HepG2 (cell line): Measurements from ENCODE around the gene PLD2. TPM values are rescaled to one million over a fixed set of nuclear protein-coding genes. Genes with fewer than 3 reads are reported as not detected.

ENCODE experiments used
- ELF1 ChIP-seq: sonication (generic); formaldehyde crosslinking; IDR thresholded peaks from 2 replicates; pipeline ENCODE4 v1.4.0; 2020; ENCODE audit warnings: missing genetic modification reagents
- HNF4G ChIP-seq, 2 experiments: sonication (generic) in 1 of 2; formaldehyde crosslinking in 1 of 2; IDR thresholded peaks; 2 replicates each; pipeline versions ENCODE4 v1.4.0 to v1.6.1; 2011 to 2020; ENCODE audit warnings: borderline replicate concordance in 2 of 2, low read depth in 2 of 2, mild to moderate bottlenecking in 2 of 2, low read length in 1 of 2, missing genetic modification reagents in 1 of 2, moderate library complexity in 1 of 2
- IKZF1 ChIP-seq: fragments of 450-650 bp; IDR thresholded peaks from 2 replicates; pipeline ENCODE4 v1.7.1; 2016
- LCORL ChIP-seq, 2 experiments: fragments of 450-650 bp in 1 of 2; sonication (generic) in 1 of 2; formaldehyde crosslinking in 1 of 2; IDR thresholded peaks; 2 replicates each; pipeline versions ENCODE4 v1.5.0 to v1.6.1; 2017 to 2020; ENCODE audit warnings: antibody characterized with exemption in 1 of 2, missing genetic modification reagents in 1 of 2
- MED1 ChIP-seq: sonication (generic); formaldehyde crosslinking; IDR thresholded peaks from 2 replicates; pipeline ENCODE4 v1.4.0; 2020; ENCODE audit warnings: missing genetic modification reagents
- SAFB2 ChIP-seq: sonication (generic); formaldehyde crosslinking; IDR thresholded peaks from 2 replicates; pipeline ENCODE4 v1.5.1; 2020; ENCODE audit warnings: missing genetic modification reagents, low read depth, mild to moderate bottlenecking, borderline replicate concordance
- TOPORS ChIP-seq: sonication (generic); formaldehyde crosslinking; IDR thresholded peaks from 2 replicates; pipeline ENCODE4 v1.8.0; 2023; ENCODE audit warnings: mild to moderate bottlenecking, missing genetic modification reagents
- ZBTB8A ChIP-seq: sonication (generic); formaldehyde crosslinking; IDR thresholded peaks from 2 replicates; pipeline ENCODE4 v1.4.0; 2020; ENCODE audit warnings: mild to moderate bottlenecking, low read depth, missing genetic modification reagents, borderline replicate concordance
- ZFP36L1 ChIP-seq: sonication (generic); formaldehyde crosslinking; IDR thresholded peaks from 2 replicates; pipeline ENCODE4 v1.8.0; 2022; ENCODE audit warnings: mild to moderate bottlenecking, missing genetic modification reagents, moderate library complexity
- ZFP90 ChIP-seq: sonication (generic); formaldehyde crosslinking; IDR thresholded peaks from 2 replicates; pipeline ENCODE4 v1.8.0; 2022; ENCODE audit warnings: missing genetic modification reagents, mild to moderate bottlenecking, inconsistent platforms, borderline replicate concordance
- ZNF501 ChIP-seq: sonication (generic); formaldehyde crosslinking; IDR thresholded peaks from 2 replicates; pipeline ENCODE4 v1.5.1; 2020; ENCODE audit warnings: mild to moderate bottlenecking, moderate library complexity, missing genetic modification reagents
- polyA plus RNA-seq, 8 experiments: library from polyadenylated mRNA; depleted of rRNA in 3 of 8; stranded (reverse) in 7 of 8; unstranded in 1 of 8; fragments of >200 nt; fragmentation: Illumina TruSeq in 4 of 8; extraction: Trizol in 4 of 8; gene quantifications; 2 replicates each; pipeline versions ENCODE4 v1.2.1 to v1.2.3, GENCODE V29; 2011 to 2016; ENCODE audit warnings: low read depth in 4 of 8, missing spikeins in 1 of 8, mixed read lengths in 1 of 8; ENCODE audit not compliant: insufficient read depth in 1 of 8
- total RNA-seq, 5 experiments: library from RNA; depleted of rRNA; stranded (reverse); fragments of >200 nt; fragmentation: Illumina TruSeq; extraction: Trizol; gene quantifications; 2 replicates each; pipeline ENCODE4 v1.2.3, GENCODE V29; 2016; ENCODE audit warnings: low read depth in 1 of 5
- TF ChIP-seq, protein P1 (sequence below): sonication (generic); formaldehyde crosslinking; IDR thresholded peaks from 2 replicates; pipeline ENCODE4 v1.4.0; 2020; ENCODE audit warnings: mild to moderate bottlenecking, missing genetic modification reagents
- TF ChIP-seq, protein P2 (sequence below): sonication (generic); formaldehyde crosslinking; IDR thresholded peaks from 2 replicates; pipeline ENCODE4 v1.4.0; 2020; ENCODE audit warnings: mild to moderate bottlenecking, low read depth, missing genetic modification reagents
- TF ChIP-seq, protein P3 (sequence below): IDR thresholded peaks from 2 replicates; pipeline ENCODE4 v1.6.1; 2012; ENCODE audit warnings: inconsistent platforms
- TF ChIP-seq, protein P4 (sequence below): fragments of 450-650 bp; IDR thresholded peaks from 2 replicates; pipeline ENCODE4 v1.6.1; 2016
- TF ChIP-seq, protein P5 (sequence below): sonication (generic); formaldehyde crosslinking; IDR thresholded peaks from 2 replicates; pipeline ENCODE4 v1.5.1; 2020; ENCODE audit warnings: missing genetic modification reagents, mild to moderate bottlenecking, borderline replicate concordance
- TF ChIP-seq, protein P6 (sequence below): sonication (generic); formaldehyde crosslinking; IDR thresholded peaks from 2 replicates; pipeline ENCODE4 v1.4.0; 2020; ENCODE audit warnings: missing genetic modification reagents

Gene PLD2
- total and polyA plus RNA-seq, 2 of the 13 experiments (the other 11 are each of a cell fraction or from before 2014, with no cell fraction given) = 13.4 to 29.7 TPM

DNA sequence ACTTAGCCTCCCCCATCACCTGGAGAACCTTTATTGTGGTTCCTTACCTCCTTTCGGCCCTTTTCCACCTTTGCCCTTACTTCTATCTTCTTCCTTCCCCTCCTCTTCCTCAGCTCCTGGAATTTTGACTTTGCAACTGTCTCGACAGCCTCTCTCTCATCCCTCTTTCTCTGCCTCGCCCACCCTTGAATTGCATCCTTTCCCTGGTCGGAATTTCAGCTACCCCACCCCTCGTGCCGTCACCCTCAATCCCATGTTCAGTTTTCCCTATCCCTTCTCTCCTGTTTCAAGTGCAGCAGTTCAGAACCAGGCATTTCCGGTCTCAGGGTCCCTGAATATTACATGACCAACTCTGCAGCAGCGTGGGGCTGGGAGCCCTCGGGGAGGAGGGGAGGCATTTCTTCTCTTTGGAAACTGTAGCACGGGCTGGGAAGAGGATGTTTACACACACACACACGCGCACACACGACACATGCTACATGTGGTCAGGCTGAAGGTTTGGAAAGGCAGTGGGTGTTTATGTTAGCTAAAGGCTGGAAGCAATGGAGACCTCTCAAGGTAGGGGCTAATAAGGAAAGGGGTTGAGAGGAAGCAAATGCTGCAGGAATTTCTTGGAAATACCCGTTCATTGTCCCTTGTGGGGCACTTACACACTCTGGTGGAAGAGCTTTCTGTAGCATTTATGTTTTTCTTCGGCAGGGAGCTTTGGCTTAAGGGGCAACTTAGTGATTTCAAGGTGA is 27.2 kb downstream of the PLD2 start (continued):
- TF ChIP-seq, protein P1, sequence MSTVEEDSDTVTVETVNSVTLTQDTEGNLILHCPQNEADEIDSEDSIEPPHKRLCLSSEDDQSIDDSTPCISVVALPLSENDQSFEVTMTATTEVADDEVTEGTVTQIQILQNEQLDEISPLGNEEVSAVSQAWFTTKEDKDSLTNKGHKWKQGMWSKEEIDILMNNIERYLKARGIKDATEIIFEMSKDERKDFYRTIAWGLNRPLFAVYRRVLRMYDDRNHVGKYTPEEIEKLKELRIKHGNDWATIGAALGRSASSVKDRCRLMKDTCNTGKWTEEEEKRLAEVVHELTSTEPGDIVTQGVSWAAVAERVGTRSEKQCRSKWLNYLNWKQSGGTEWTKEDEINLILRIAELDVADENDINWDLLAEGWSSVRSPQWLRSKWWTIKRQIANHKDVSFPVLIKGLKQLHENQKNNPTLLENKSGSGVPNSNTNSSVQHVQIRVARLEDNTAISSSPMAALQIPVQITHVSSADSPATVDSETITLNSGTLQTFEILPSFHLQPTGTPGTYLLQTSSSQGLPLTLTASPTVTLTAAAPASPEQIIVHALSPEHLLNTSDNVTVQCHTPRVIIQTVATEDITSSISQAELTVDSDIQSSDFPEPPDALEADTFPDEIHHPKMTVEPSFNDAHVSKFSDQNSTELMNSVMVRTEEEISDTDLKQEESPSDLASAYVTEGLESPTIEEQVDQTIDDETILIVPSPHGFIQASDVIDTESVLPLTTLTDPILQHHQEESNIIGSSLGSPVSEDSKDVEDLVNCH (CRISPR knock-in tag) = 0 out of 2 replicates have a peak, but pooled peaks have one; percentile 6
- TF ChIP-seq, protein P2, sequence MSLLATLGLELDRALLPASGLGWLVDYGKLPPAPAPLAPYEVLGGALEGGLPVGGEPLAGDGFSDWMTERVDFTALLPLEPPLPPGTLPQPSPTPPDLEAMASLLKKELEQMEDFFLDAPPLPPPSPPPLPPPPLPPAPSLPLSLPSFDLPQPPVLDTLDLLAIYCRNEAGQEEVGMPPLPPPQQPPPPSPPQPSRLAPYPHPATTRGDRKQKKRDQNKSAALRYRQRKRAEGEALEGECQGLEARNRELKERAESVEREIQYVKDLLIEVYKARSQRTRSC (CRISPR knock-in tag) = no peak
- 0 out of 2 replicates have a peak, but pooled peaks have one; percentile 62 for TF ChIP-seq ZBTB8A
- peak; percentile 50 for TF ChIP-seq ZNF501 (CRISPR knock-in tag)
- TF ChIP-seq ZFP90 (CRISPR knock-in tag) = 0 out of 2 replicates have a peak, but pooled peaks have one; percentile 6
- TF ChIP-seq IKZF1 = no peak
- TF ChIP-seq, protein P3, sequence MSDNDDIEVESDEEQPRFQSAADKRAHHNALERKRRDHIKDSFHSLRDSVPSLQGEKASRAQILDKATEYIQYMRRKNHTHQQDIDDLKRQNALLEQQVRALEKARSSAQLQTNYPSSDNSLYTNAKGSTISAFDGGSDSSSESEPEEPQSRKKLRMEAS = peak; percentile 62; the same call in 1 of the 2 replicates
- TF ChIP-seq, protein P4, sequence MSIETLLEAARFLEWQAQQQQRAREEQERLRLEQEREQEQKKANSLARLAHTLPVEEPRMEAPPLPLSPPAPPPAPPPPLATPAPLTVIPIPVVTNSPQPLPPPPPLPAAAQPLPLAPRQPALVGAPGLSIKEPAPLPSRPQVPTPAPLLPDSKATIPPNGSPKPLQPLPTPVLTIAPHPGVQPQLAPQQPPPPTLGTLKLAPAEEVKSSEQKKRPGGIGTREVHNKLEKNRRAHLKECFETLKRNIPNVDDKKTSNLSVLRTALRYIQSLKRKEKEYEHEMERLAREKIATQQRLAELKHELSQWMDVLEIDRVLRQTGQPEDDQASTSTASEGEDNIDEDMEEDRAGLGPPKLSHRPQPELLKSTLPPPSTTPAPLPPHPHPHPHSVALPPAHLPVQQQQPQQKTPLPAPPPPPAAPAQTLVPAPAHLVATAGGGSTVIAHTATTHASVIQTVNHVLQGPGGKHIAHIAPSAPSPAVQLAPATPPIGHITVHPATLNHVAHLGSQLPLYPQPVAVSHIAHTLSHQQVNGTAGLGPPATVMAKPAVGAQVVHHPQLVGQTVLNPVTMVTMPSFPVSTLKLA = peak; percentile 59
- TF ChIP-seq ELF1 (CRISPR knock-in tag) = peak; percentile 64
- TF ChIP-seq, protein P5, sequence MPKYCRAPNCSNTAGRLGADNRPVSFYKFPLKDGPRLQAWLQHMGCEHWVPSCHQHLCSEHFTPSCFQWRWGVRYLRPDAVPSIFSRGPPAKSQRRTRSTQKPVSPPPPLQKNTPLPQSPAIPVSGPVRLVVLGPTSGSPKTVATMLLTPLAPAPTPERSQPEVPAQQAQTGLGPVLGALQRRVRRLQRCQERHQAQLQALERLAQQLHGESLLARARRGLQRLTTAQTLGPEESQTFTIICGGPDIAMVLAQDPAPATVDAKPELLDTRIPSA = peak; percentile 69; the same call in 1 of the 2 replicates
- TF ChIP-seq TOPORS (CRISPR knock-in tag) = no peak
- no peak for TF ChIP-seq HNF4G (IDR thresholded peaks at IDR 0.05; ENCODE audit: borderline replicate concordance, low read depth, low read length)
- 0 out of 2 replicates have a peak, but pooled peaks have one; percentile 6 for TF ChIP-seq HNF4G (CRISPR knock-in tag; IDR thresholded peaks at IDR 0.05; ENCODE audit: borderline replicate concordance, low read depth)
- TF ChIP-seq MED1 (CRISPR knock-in tag) = peak; percentile 1; the same call in 1 of the 2 replicates
- peak; percentile 20; the same call in 1 of the 2 replicates for TF ChIP-seq SAFB2
- 0 out of 2 replicates have a peak, but pooled peaks have one; percentile 50 for TF ChIP-seq ZFP36L1 (CRISPR knock-in tag)
- TF ChIP-seq LCORL (IDR thresholded peaks at IDR 0.05) = no peak
- TF ChIP-seq LCORL (CRISPR knock-in tag; IDR thresholded peaks at IDR 0.05) = 0 out of 2 replicates have a peak, but pooled peaks have one; percentile 5
- TF ChIP-seq, protein P6, sequence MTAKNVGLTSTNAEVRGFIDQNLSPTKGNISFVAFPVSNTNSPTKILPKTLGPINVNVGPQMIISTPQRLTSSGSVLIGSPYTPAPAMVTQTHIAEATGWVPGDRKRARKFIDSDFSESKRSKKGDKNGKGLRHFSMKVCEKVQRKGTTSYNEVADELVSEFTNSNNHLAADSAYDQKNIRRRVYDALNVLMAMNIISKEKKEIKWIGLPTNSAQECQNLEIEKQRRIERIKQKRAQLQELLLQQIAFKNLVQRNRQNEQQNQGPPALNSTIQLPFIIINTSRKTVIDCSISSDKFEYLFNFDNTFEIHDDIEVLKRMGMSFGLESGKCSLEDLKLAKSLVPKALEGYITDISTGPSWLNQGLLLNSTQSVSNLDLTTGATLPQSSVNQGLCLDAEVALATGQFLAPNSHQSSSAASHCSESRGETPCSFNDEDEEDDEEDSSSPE = peak; percentile 12; the same call in 1 of the 2 replicates
